Left ventricle myocardium inferior (tissue), 1 donor: ENCODE measurements around the gene MEIS2. TPM values are rescaled to one million over a fixed set of nuclear protein-coding genes. Genes with fewer than 3 reads are reported as not detected.

Experiments used
- DNase-seq: peaks from one replicate; pipeline ENCODE4 v3.0.0-alpha.2; 2020
- H3K27ac ChIP-seq: fragments of 200-600 bp; replicated peaks from 2 replicates; pipeline ENCODE4 v1.8.0; 2021
- H3K27me3 ChIP-seq: fragments of 200-600 bp; 2 replicates; pipeline ENCODE4 v1.8.0; 2021; ENCODE audit warnings: low read depth
- H3K36me3 ChIP-seq: fragments of 200-600 bp; 2 replicates; pipeline ENCODE4 v1.8.0; 2021
- H3K4me1 ChIP-seq: fragments of 200-600 bp; 2 replicates; pipeline ENCODE4 v1.8.0; 2021
- H3K4me3 ChIP-seq: fragments of 200-600 bp; 2 replicates; pipeline ENCODE4 v1.8.0; 2021; ENCODE audit warnings: mild to moderate bottlenecking, moderate library complexity
- H3K9me3 ChIP-seq: fragments of 200-600 bp; replicated peaks from 2 replicates; pipeline ENCODE4 v1.8.0; 2021
- CTCF ChIP-seq: fragments of 200-600 bp; IDR thresholded peaks from 2 replicates; pipeline ENCODE4 v1.8.0; 2021; ENCODE audit warnings: antibody characterized with exemption, mild to moderate bottlenecking, borderline replicate concordance
- intact Hi-C: fragments of 100-400 bp; cut with micrococcal nuclease; formaldehyde crosslinking; loops from one replicate; pipeline ENCODE4 v1.11.0; 2022
- total RNA-seq: library from RNA; stranded (reverse); fragmentation: NEBNext Ultra II Directional; extraction: Animal tissue kit (Norgen Biotek cat#: 25700); gene quantifications from one replicate; pipeline ENCODE4 v1.2.1, GENCODE V29; 2021
- donor health status: DM: no; HTN: yes; CAD: no; lungs with severe emphysema.

Gene MEIS2
- total RNA-seq, 1 donor from 2014 or later = 36.0 TPM

GRCh38 chr15:36914466-36914865 lies 185.9 kb downstream of the MEIS2 start:
- Histone ChIP-seq H3K27me3 (no peaks in the 10 kb centered on the region), H3K36me3 (no peaks in the 10 kb centered on the region), H3K4me3 (peak overlapping the region; percentile 20), H3K4me1 (peaks cover 48% of the 10 kb centered on the region), H3K9me3 (no peaks in the 10 kb centered on the region), H3K27ac (peak overlapping the region; percentile 83)
- peak; percentile 51 for DNase-seq
- intact Hi-C loops = no loop called here
- no peak for TF ChIP-seq CTCF

GRCh38 chr15:36912311-36912712 lies 188.0 kb downstream of the MEIS2 start:
- Histone ChIP-seq H3K4me3 (no peak overlapping the region), H3K9me3 (no peaks in the 10 kb centered on the region), H3K4me1 (peaks cover 48% of the 10 kb centered on the region), H3K27ac (no peak overlapping the region), H3K36me3 (no peaks in the 10 kb centered on the region), H3K27me3 (no peaks in the 10 kb centered on the region)
- no peak for TF ChIP-seq CTCF
- intact Hi-C loops = no loop called here
- DNase-seq = no peak

GRCh38 chr15:36911322-36911944 lies 188.9 kb downstream of the MEIS2 start:
- intact Hi-C loops = no loop called here

GRCh38 chr15:36908991-36909390 lies 191.4 kb downstream of the MEIS2 start:
- no peak overlapping the region for H3K4me3 ChIP-seq
- no peaks in the 10 kb centered on the region for H3K36me3 ChIP-seq
- TF ChIP-seq CTCF = no peak
- H3K4me1 ChIP-seq = peaks cover 54% of the 10 kb centered on the region
- H3K27ac ChIP-seq = no peak overlapping the region
- no peaks in the 10 kb centered on the region for H3K27me3 ChIP-seq
- intact Hi-C loops = no loop called here
- no peak for DNase-seq
- H3K9me3 ChIP-seq = no peaks in the 10 kb centered on the region

More at GRCh38 chr15:36911322-36911944, 188.9 kb downstream of the MEIS2 start:
- Histone ChIP-seq H3K27ac (no peak overlapping the region), H3K9me3 (no peaks in the 10 kb centered on the region), H3K27me3 (no peaks in the 10 kb centered on the region), H3K36me3 (no peaks in the 10 kb centered on the region), H3K4me1 (peaks cover 51% of the 10 kb centered on the region), H3K4me3 (no peak overlapping the region)
- no peak for DNase-seq
- no peak for TF ChIP-seq CTCF

GRCh38 chr15:36907295-36907694 lies 193.1 kb downstream of the MEIS2 start:
- no peak for DNase-seq
- Histone ChIP-seq H3K27ac (no peak overlapping the region), H3K36me3 (no peaks in the 10 kb centered on the region), H3K9me3 (no peaks in the 10 kb centered on the region), H3K4me3 (no peak overlapping the region), H3K27me3 (no peaks in the 10 kb centered on the region), H3K4me1 (peaks cover 51% of the 10 kb centered on the region)
- intact Hi-C loops = no loop called here
- no peak for TF ChIP-seq CTCF
